ENCODE measurements around the gene DGAT2L6.

The DGAT2L6 gene, protein sequence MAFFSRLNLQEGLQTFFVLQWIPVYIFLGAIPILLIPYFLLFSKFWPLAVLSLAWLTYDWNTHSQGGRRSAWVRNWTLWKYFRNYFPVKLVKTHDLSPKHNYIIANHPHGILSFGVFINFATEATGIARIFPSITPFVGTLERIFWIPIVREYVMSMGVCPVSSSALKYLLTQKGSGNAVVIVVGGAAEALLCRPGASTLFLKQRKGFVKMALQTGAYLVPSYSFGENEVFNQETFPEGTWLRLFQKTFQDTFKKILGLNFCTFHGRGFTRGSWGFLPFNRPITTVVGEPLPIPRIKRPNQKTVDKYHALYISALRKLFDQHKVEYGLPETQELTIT

DNA sequence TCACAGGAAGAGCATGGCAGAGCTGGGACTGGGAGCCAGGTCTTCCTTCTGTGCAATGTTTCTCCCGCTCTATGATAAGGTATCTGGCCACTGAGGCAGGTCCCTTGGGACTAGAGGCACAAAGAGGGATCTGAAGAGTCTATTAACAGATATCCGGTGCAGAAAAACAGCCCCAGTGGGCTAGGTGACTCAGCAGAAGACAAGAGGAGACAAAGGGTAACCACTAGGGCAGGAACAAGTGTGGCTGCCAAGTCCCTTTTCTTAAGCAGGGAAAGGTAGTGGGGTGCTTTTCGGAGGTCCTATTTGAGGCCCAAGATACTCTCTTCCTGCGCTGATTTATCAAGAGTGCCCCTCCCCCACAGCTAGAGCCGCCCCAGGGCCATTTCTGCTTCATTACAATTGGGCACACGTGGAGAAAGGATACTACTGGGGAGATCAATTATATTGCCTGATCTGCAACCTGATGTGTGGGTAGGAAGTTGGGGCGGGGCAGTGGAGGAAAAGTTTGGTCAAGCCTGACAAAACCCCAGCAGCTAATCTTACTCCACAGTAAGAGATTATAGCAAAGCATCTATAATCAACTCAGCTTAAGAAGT, at the start of gene DGAT2L6:
DGAT2L6 (plus strand) TSS at position 546 of the 596 bp plus-strand sequence. CDS start 100 bp downstream, outside the sequence.
- in situ Hi-C loops (cut with MboI; ENCODE audit: low sequenced_read_pairs), result no loop called here

DNA sequence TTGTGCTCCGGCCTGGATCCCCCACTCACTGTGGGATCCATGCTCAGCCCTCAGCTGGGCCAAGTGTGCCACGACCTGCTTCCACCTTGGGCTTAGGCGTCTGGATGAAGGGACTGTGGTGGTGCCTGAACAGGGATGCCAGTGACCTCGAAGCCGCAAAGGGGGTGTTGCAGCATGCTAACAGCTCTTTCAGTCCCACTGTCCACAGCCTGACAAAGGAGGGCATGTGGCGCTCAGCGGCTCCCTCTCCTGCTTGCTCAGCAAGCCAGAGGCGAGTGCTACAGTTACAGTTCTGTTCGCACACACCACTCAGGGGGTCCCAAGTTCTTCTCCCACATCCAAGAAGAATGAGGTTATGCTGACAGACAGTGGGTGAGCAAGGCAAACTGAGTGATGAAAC, 49.2 kb upstream of the DGAT2L6 start:
- in situ Hi-C loops (cut with MboI; ENCODE audit: low sequenced_read_pairs), result no loop called here

DNA sequence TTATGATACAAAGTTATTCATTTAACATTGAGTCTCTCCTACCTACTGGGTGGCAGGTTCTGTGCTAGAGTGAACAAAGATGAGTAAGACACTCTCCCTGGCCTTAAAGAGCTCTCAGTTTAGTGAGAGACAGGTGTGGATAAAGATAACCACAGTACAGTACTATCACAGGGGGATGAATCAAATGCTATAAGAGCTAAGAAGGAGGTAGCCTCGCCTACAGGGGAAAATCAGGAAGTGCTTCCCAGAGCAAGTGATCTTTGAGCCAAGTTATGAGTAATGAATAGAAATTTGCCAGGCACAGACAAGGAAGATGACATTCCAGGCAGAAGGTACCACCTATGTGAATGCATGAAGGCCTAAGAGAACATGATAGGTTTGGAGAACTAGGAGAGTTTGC, 47.5 kb upstream of the DGAT2L6 start:
- in situ Hi-C loops (cut with MboI; ENCODE audit: low sequenced_read_pairs), result no loop called here

DNA sequence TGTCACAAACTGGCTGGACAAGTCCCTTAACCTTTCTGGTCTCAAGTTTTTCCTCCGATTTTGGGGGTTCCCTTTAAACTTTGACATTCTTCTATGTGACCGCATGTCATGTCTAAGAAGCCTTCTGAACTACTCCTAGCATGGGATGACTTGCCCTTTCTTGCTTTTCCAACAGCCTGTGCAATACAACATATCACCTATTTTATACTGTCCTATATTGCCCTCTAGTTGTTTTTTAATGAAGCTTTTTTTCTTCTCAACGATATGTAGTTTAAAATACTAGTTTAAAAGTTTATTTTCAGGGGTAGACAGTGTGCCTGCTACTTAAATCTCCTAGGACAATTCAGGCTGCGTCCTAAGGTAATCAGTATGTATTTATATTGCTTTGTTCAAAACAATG, 45.1 kb upstream of the DGAT2L6 start:
- in situ Hi-C loops (cut with MboI; ENCODE audit: low sequenced_read_pairs), result no loop called here

DNA sequence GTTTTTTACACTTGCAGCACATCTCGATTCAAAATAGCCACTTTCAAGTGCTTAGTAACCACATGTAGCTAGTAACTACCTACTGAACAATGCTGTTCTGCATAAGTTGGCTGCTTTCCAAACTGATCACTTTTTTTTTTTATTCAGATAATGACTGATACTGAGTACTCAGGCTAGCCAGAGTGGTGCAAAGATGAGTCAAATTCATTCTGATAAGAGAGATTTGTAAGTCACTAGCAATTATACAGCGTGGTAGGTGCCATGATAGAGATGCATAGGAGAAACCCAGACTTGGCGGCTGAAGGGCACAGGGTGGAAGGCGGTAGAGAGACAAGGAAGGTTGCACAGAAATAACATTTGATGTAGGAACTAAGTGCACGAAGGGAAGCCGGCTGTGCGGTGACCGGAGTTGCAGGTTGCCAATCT, 44.4 kb upstream of the DGAT2L6 start:
- in situ Hi-C loops (cut with MboI; ENCODE audit: low sequenced_read_pairs), result no loop called here

DNA sequence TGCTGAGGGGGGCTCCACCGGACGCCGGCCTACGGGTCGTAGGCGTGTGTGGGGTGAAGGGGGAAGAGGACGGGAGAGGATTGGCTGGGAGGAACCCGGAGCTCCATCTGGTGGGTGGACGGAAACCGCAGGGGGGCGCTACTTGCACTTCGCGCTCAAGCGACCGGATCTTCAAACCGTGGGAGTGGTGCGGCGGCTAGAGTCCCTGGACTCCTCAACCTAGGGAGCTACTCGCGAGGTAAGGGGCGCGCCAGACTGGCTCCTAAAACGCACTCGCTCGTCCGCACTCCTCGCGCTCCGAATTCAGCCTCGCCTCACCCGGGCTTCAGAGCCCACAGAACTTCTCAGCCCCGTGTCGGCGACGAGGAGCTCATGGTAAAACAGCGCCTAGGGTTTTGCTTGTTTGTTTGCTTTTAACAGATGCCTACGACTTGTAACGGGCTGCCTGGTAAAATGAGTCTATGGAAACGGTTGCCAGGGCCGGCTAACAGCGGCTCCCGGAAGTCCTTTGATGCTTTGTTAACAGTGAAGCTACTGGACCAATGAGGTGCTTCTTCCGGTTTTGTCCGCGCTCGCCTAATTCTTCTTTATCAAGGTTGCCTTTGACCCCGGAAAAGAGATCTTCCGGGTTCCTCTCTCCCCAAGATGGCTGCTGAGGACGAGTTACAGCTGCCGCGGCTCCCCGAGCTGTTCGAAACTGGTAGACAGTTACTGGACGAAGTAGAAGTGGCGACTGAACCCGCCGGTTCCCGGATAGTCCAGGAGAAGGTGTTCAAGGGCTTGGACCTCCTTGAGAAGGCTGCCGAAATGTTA, 43.8 kb upstream of the DGAT2L6 start, which contains the start of gene IGBP1:
IGBP1 (plus strand) TSS at position 145 of the 813 bp plus-strand sequence; CDS start at position 646, 501 bp downstream.
- in situ Hi-C loops (cut with MboI; ENCODE audit: low sequenced_read_pairs), result no loop called here

DNA sequence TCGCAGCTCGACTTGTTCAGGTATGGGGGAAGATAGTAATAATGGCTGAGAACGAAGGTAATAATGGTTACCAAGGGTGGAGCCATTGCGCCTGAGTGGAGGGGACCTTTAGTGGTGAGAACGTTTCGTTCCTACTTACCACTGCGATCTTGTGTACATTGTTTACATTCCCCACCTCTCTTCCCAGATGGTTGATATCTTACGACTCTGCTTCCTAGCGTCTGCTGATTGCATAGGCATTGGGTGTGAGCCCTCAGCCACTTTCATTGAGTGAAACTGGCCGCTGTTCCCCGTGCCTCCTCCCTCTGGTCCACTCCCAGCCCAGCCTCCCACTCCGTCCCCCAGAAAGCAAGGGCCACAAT, 43.2 kb upstream of the DGAT2L6 start:
- in situ Hi-C loops (cut with MboI; ENCODE audit: low sequenced_read_pairs), result no loop called here

DNA sequence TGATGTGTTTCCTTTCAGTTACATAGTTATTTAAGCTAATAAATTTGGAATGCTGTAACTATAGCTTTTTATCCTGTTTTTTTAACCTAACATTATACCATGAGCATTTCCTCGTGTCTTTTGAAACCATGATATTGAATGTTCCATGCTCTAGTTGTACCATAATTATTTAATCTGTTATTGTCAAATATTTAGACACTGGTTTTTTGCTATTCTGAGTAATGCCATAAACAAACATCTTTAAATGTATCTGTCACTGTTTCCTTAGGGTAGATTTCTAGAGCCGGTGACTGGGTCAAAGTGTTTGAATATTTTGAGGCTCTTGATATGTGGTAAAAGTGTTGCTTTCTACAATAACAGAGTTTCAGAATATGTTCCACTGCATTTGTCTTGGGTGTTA, 38.7 kb upstream of the DGAT2L6 start:
- in situ Hi-C loops (cut with MboI; ENCODE audit: low sequenced_read_pairs), result no loop called here

DNA sequence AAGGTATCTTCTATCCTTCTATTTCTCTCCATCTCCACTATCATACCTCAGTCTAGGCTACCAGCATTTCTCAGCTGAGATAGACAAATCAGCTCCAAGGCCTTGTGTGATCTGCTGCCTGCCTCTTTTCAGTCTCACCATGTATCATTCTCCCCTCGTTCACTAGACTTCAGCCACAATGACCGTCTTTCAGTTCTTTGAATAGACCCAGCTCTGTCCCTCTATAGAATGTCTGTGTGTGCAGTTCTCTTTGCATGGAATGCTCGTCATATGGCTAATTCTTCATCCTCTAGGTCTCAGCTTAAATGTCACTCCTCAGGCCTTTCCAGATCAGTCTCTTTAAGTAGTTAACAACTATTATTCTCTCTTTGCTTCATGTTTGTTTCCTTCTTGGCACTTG, 37.5 kb upstream of the DGAT2L6 start:
- in situ Hi-C loops (cut with MboI; ENCODE audit: low sequenced_read_pairs), result no loop called here

DNA sequence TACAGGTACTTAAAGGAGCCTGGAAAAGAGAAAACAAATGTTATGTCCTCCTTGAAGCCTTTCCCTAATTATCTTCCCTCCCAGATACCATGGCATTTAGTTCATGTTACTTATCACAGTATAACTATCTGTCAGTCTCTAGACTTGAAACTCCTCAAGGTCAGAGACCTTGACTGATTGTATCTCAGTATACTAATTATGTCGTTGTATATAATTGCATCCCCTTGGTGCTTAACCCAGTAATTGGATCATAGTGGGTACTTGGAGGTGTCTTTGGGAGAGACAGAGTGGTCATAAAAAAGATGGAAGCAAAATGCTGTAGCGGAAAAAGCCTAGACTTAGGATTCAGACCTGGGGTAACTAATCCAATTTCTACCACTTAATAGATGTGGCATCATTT, 35.9 kb upstream of the DGAT2L6 start:
- in situ Hi-C loops (cut with MboI; ENCODE audit: low sequenced_read_pairs), result no loop called here

DNA sequence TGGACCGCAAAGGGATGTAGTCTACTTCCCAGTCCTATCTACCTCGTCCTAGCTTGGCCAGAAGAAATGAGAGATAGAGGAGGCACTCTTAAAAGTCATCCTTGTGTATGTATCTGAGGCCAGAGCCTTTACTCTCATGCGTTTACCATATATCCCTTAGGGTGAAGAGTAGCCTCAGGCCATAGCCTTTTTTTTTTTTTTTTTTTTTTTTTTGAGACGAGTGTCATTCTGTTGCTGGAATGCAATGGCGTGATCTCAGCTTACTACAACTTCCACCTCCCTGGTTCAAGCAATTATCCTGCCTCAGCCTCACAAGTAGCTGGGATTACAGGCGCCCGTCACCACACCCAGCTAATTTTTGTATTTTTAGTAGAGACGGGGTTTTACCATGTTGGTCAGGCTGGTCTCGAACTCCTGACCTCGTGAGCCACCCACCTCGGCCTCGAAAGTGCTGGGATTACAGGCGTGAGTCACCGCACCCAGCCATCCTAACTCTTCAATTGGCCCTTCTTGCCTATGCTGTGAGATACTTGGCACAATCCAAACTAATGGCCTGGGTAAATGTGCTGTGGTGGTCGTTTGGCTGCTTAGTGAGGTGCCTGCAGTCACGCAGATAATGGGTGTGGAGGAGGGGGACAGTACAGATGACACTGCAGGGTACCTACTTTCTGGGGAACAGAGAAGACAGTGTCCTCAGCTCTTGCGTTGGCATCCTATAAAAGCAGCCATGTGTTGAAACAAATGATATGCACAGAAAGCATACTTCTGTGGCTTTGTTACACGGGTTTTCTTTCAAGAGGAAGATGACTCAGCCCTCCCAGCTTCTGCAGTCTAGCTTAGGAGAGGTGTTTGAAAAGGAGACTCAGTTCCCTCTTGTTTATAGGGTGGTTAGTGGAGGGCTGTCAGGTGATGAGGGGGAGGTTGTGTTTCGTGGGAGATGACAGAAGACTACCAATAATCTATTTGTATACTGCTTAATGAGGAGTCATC, 10.4 kb upstream of the DGAT2L6 start:
- in situ Hi-C loops (cut with MboI; ENCODE audit: low sequenced_read_pairs), result no loop called here

DNA sequence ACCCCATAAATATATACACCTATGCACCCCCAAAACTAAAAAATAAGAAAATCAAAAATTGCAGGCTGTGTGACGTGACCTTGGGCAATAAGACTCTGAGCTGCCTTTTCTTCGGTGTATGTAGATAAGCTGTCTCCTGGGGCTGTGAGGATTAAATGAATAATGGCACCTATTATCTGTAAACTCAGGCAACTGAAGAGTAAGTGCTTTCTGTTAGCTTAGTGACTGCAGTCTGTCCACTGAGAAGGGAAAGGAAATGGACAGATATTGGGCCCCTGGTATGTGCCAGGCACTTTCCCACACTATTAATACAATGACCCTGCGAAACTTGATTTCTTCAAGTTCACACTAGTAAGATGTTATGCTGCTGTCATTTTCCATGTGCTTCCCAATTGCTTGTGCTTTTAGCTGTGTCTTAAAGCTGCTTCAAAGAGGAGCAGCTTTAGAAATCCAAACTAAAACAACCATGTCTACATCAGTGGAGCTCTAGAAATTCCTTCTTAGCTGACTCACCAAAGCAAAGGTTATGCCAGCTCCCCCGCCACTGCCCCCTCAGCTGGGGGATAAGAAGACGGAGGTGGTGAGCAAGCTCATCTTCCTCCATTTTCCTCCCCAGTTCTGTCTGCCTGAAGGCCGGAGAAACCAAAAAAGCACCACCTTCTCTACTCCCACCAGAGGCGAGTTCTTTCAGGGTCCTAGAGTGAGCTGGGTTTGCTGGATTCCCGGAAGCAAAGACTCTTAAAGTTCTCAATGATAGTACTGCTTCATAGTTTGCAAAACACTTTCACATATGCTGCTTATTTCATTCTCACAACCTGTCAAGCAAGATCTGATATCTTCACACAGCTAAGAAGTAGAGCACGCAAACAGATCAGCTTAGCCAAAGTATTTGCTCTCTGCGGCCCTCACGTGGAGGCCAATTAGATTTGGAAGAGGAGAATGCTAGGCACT, 8.8 kb upstream of the DGAT2L6 start:
- in situ Hi-C loops (cut with MboI; ENCODE audit: low sequenced_read_pairs), result no loop called here

DNA sequence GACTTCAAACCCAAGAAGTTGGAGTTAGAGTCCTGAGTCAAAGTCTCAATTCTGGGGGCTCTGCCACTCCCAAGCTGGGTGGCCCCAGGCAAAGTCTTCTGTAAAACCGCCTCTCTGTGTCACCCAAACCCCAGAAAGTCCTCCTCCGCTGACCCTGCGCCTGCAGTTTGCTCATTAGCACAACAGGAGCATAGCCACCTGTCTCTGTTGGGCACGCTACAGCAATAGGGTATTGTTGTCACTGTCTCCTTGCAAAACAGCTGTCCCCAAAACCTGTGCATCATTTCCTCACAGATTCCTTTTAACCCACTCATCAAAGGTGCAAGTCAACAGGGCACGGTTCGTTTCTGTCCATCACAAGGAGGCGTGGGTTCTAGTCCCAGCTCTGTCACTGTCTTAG, 8.0 kb upstream of the DGAT2L6 start:
- in situ Hi-C loops (cut with MboI; ENCODE audit: low sequenced_read_pairs), result no loop called here

DNA sequence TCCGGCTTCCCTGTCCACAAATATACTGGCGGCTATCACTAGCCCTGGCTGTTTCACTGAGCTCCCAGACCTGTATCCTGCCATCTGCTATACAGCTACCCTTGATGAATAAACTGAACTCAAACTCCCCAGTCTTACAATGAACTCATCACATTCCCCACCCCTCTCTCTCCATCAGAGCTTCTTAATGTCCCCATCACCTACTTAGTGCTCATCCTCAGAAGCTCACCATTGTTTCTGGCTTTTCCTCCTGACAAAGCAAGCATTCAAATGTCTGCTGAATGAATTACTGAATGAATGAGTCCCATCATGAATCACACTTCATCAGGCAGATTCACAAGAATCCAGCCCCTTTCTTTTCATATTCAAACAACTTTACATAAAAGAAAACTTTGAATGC, 5.7 kb upstream of the DGAT2L6 start:
- in situ Hi-C loops (cut with MboI; ENCODE audit: low sequenced_read_pairs), result no loop called here

DNA sequence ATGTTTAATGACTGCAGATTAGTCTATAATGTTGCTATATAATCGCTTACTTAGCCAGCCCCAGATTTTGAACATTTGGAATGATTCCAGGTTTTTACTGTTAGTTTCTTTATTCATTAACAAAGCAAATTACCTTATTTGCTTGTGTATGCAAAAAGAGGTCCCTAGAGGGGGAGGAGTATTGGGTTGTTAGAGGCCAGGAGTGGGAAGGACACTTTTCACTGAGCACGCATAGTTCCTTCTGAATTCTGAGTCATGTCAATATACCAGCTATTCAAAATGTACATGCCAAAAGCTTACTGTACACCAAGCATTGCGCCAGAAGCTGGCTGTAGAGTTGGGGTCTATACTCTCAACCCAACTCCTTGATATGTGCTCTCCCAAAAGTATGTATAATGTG, 5.1 kb upstream of the DGAT2L6 start:
- in situ Hi-C loops (cut with MboI; ENCODE audit: low sequenced_read_pairs), result no loop called here

DNA sequence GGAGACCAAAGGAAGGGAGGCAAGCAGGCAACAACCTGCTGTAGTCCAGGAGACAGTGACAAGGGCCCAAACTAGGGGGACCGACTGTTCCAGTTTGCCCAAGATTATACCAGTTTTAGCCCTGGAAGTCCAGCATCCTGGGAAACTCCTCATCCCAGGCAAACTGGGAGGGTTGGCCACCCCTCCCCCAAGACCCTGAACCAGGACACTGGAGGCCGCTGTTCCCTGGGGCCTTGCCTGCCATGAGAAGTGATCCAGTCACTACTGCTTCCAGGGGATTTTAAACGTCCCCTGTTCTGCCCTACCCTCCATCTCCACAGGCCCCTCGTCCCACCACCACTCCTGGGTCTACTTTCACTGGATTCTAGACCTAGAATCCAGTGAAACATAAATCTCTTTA, 4.3 kb upstream of the DGAT2L6 start:
- in situ Hi-C loops (cut with MboI; ENCODE audit: low sequenced_read_pairs), result no loop called here

DNA sequence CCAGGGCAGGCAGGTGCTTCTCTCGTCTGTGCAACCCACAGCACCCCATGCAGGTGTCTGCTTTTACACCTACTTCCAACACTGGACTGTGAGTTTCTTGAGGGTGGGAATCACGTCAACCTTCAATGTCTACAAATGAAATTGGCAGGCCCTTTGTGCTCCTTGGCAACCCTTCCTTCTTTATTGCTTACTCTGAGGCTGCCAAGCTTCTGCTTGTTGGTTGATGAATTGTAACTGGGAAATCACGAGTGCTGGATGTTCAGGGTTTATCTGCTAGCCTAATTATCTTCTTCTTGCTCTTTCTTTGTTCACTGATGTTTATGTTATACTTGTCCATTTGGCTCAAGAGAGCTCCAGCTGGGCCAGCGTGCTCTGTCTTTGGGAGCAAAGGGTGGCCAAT, 2.5 kb upstream of the DGAT2L6 start:
- in situ Hi-C loops (cut with MboI; ENCODE audit: low sequenced_read_pairs), result no loop called here

DNA sequence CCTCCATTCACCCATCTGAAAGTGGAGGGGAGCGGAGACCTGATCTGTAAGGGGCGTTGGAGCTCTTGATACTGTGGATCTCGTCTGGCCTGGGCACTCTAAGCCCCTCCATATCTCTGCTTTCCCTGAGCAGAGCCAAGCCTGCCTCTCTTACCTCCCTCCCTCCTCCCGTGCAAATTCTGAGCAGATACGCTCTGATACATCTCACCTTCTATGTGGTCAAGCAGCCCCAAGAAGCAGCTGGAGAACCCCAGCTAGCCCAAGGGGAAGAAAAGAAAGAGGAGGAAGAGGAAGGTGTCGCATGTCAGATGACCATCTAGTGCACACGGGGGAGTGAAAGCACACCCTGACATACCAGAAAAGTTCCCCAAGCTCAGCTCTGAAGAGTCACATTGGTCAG, 1.9 kb upstream of the DGAT2L6 start:
- in situ Hi-C loops (cut with MboI; ENCODE audit: low sequenced_read_pairs), result no loop called here

DNA sequence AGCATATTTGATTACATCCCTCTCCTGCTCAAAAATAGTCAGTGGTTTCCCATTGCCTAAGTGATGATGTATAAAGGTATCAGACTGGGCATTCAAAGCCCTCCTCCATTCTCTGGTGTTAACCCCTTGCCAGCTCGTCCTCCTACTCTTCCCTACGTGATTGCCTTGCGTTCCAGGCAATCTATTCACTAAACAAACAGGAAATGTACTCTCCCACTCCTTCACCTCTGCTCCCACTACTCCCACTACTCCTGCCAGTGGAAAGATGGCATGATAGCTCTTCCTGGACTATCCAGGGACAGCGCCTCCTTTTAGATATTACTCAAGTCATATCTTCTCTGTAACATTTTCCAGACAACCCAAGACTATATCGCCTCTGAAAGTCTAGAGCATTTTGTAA, 5.8 kb downstream of the DGAT2L6 start:
- in situ Hi-C loops (cut with MboI; ENCODE audit: low sequenced_read_pairs), result no loop called here

DNA sequence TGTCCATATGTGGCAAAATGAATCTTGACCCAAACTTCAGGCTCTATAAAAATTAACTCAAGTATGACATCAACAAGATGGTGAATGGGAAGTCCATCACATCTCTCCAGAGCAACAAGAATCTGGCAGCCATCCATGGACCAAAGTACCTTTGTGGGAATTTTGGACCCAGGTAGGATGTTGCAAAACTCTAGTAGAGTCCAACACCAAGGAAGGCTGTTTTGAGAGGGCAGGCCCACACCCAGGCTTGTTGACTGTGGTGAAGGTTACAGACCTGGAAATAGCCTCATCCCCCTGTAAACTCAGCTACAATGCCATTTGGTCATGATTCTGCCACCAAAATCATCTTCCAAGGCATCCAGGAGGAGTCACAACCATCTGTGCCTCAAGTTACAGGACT, 12.9 kb downstream of the DGAT2L6 start:
- in situ Hi-C loops (cut with MboI; ENCODE audit: low sequenced_read_pairs), result no loop called here

Measured in HL-60/S4 treated with retinoic acid at 250 ng/mL for 4 days and 3 days (cell line).